Astrocyte of the cerebellum (primary cell): ENCODE data around the gene OR10T2.
"Not testable (repeated sequence)": the region's sequence is repeated elsewhere in the genome, so short reads cannot be mapped to it uniquely, and the experiment has no call there.

ENCODE experiments used
- DNase-seq: peaks from one replicate; pipeline ENCODE4 v3.0.0-alpha.2; 2011; ENCODE audit warnings: low read depth
- H3K4me3 ChIP-seq: 2 replicates; pipeline ENCODE4 v1.5.1; 2011; ENCODE audit warnings: mild to moderate bottlenecking, low read depth, low read length, moderate library complexity
- CTCF ChIP-seq: IDR thresholded peaks from 2 replicates; pipeline ENCODE4 v1.5.1; 2012; ENCODE audit warnings: low read length, low read depth, moderate library complexity, mild to moderate bottlenecking; ENCODE audit errors: missing control alignments
- in situ Hi-C: cut with HindIII; loops from 2 replicates; pipeline ENCODE4 v1.10.0; 2017; ENCODE audit warnings: low sequenced_read_pairs

Gene OR10T2

GRCh38 chr1:158391099-158391498 is 8.2 kb downstream of the OR10T2 start:
- in situ Hi-C loops, result no loop called here
- TF ChIP-seq CTCF, result no peak
- DNase-seq, result no peak
- no peak overlapping the region for H3K4me3 ChIP-seq

GRCh38 chr1:158390331-158390730 is 8.9 kb downstream of the OR10T2 start:
- no peak for TF ChIP-seq CTCF
- H3K4me3 ChIP-seq, result no peak overlapping the region
- no peak for DNase-seq
- in situ Hi-C loops, result no loop called here

GRCh38 chr1:158374860-158375259 is 24.4 kb downstream of the OR10T2 start:
- no peak overlapping the region for H3K4me3 ChIP-seq
- DNase-seq, result no peak
- TF ChIP-seq CTCF, result no peak
- in situ Hi-C loops, result no loop called here

DNA sequence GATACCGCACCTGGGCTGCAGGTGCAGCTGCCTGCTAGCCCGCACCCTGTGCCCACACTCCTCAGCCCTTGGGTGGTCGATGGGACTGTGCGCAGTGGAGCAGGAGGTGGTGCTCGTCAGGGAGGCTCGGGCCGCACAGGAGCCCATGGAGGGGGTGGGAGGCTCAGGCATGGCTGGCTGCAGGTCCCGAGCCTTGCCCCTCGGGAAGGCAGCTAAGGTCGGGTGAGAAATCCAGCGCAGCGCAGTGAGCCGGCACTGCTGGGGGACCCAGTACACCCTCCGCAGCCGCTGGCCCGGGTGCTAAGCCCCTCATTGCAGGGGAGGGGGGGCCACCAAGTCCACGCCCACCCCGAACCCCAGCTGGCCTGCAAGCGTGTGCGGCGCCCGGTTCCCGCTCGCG is 25.2 kb downstream of the OR10T2 start:
- in situ Hi-C loops, DNase-seq: not testable (repeated sequence)

GRCh38 chr1:158371188-158371953 is 27.9 kb downstream of the OR10T2 start:
- no peak overlapping the region for H3K4me3 ChIP-seq
- TF ChIP-seq CTCF, result no peak
- in situ Hi-C loops, result no loop called here
- DNase-seq, result no peak

More for the DNA sequence above, 25.2 kb downstream of the OR10T2 start:
- H3K4me3 ChIP-seq, result not testable (repeated sequence)

GRCh38 chr1:158366783-158367182 is 32.5 kb downstream of the OR10T2 start:
- no peak overlapping the region for H3K4me3 ChIP-seq
- in situ Hi-C loops, result no loop called here
- no peak for DNase-seq
- no peak for TF ChIP-seq CTCF

GRCh38 chr1:158362941-158363340 is 36.3 kb downstream of the OR10T2 start:
- in situ Hi-C loops, result no loop called here
- no peak overlapping the region for H3K4me3 ChIP-seq
- TF ChIP-seq CTCF, result no peak
- DNase-seq, result no peak
